ENCODE data around the gene POF1B.

- no peak for TF ChIP-seq ELF4 (IDR thresholded peaks at IDR 0.05)
- no peak for TF ChIP-seq FOXM1 (IDR thresholded peaks at IDR 0.05; ENCODE audit: borderline replicate concordance)
- TF ChIP-seq NFRKB (IDR thresholded peaks at IDR 0.05), result no peak
- no peak for TF ChIP-seq SP1 (IDR thresholded peaks at IDR 0.05)
- no peak for TF ChIP-seq SUZ12 (IDR thresholded peaks at IDR 0.05)
These were observed 1.0 kb downstream of the POF1B start for GRCh38 chrX:85378461-85378860.

Data from HEK293T (cell line).